ENCODE measurements around the gene KRT74. TPM values are rescaled to one million over a fixed set of nuclear protein-coding genes. Genes with fewer than 3 reads are reported as not detected.

The KRT74 gene
- total RNA-seq, 1 donor from 2014 or later, result not detected

DNA sequence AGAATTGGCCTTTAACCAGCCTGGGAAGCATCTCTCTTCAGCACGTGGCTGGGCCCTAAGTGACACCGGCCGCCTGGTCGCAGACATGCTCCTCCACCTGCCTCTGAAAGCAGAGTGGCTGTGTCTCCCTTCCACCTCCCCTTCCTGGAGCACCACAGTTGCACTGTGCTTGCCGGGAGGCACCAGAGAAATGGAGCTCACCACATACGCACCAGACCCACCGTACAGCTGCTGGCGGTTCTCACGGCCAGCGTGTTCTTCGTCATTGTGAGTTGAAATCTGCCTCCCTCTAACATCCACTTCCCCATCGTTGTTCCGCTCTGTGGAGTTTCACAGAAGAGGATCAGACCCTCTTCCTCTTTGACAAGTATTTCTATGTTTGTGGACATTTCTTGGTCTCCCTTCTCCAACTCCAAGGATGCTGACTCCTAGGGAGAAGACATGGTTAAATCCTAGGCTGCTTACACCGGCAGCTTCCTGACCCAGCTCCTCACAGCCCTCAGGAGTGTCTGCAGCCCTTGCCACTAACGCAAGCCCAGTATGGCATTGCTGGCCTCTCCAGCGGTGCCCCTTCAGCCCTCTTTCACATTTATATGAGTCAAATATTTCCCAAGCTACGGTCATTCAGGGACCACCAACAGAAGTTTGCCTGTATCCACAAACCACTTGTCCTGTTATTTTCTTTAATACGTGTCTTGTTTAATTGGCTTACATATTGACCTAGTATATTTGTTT lies 41.9 kb downstream of the KRT74 start:
- no peaks in the 10 kb centered on the region for H3K9me3 Mint-ChIP-seq
- H3K36me3 Mint-ChIP-seq, result no peaks in the 10 kb centered on the region
- no peak for DNase-seq (ENCODE audit: extremely low spot score, unreplicated experiment)
- H3K4me1 Mint-ChIP-seq (ENCODE audit: unreplicated experiment), result no peaks in the 10 kb centered on the region
- H3K27ac Mint-ChIP-seq, result no peak overlapping the region
- no peaks in the 10 kb centered on the region for H3K27me3 Mint-ChIP-seq
- TF ChIP-seq, protein P1, sequence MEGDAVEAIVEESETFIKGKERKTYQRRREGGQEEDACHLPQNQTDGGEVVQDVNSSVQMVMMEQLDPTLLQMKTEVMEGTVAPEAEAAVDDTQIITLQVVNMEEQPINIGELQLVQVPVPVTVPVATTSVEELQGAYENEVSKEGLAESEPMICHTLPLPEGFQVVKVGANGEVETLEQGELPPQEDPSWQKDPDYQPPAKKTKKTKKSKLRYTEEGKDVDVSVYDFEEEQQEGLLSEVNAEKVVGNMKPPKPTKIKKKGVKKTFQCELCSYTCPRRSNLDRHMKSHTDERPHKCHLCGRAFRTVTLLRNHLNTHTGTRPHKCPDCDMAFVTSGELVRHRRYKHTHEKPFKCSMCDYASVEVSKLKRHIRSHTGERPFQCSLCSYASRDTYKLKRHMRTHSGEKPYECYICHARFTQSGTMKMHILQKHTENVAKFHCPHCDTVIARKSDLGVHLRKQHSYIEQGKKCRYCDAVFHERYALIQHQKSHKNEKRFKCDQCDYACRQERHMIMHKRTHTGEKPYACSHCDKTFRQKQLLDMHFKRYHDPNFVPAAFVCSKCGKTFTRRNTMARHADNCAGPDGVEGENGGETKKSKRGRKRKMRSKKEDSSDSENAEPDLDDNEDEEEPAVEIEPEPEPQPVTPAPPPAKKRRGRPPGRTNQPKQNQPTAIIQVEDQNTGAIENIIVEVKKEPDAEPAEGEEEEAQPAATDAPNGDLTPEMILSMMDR (conservative IDR thresholded peaks at IDR 0.05), result no peak
- H3K4me3 Mint-ChIP-seq, result no peak overlapping the region

DNA sequence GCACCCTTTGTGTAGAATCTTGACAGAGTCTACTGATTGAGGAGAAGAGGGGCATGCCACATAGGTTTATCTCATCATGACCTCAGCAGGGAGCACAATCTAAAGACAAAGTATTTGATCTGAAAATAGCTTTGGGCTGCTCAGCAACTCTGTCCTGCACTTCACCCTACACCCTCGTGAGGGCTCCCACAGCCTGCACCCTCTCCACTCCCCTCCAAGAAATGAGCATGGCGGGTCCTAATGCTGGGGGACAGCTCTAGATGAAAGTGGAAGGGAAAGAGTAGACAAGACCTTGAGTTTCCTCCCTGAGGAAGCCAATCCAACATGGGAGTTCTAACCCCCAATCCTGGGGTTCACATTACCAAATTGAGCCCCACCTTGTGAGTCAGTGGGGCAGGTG lies 42.7 kb downstream of the KRT74 start:
- Mint-ChIP-seq H3K4me1 (ENCODE audit: unreplicated experiment) (no peaks in the 10 kb centered on the region), H3K9me3 (no peaks in the 10 kb centered on the region), H3K4me3 (no peak overlapping the region), H3K27me3 (no peaks in the 10 kb centered on the region), H3K27ac (no peak overlapping the region), H3K36me3 (no peaks in the 10 kb centered on the region)
- TF ChIP-seq, protein P1 (conservative IDR thresholded peaks at IDR 0.05), result no peak
- DNase-seq (ENCODE audit: extremely low spot score, unreplicated experiment), result no peak

DNA sequence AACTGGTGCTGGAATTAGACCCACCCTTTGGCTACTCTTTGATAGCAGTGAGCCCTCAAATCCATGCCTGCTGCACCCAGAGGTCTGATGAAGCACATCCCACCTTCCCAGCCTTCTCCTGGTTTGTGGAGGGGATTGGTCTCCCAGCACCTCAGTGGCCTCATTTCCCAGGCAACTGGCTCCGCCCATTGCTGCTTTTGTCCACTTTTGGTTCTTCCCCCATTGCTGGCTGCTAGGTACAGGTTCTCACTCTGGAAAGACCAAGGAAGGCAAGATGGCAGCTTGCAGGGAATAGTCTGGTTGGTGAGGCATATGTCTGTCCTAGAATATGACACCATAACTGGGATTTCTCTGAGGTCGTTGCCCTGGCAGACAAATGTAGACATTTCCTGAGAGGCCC lies 43.3 kb downstream of the KRT74 start:
- TF ChIP-seq, protein P1 (conservative IDR thresholded peaks at IDR 0.05), result no peak
- Mint-ChIP-seq H3K27ac (no peak overlapping the region), H3K4me3 (no peak overlapping the region), H3K27me3 (no peaks in the 10 kb centered on the region), H3K9me3 (no peaks in the 10 kb centered on the region), H3K4me1 (ENCODE audit: unreplicated experiment) (no peaks in the 10 kb centered on the region), H3K36me3 (no peaks in the 10 kb centered on the region)
- DNase-seq (ENCODE audit: extremely low spot score, unreplicated experiment), result no peak

DNA sequence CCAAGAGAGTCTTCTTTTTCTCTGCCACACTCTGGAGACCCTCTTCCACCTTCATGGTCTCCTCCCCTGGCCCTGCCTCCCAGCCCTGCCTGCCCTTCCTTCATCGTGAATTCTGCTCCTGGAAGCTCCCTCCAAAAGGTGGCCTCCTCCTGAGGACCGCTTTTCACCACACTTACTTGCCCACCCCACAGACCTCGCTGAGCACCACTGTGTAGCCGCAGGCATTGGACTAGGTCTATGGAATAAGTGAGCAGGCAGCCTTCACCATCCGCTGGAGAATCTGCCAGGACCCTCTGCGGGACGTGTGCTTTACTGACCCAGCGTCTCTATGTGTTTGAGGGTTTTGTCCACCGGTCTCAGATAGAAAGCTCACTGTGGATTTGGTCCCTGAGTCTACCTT lies 43.8 kb downstream of the KRT74 start:
- H3K27me3 Mint-ChIP-seq, result no peaks in the 10 kb centered on the region
- no peak for DNase-seq (ENCODE audit: extremely low spot score, unreplicated experiment)
- H3K4me1 Mint-ChIP-seq (ENCODE audit: unreplicated experiment), result no peaks in the 10 kb centered on the region
- no peak overlapping the region for H3K4me3 Mint-ChIP-seq
- H3K27ac Mint-ChIP-seq, result no peak overlapping the region
- no peaks in the 10 kb centered on the region for H3K9me3 Mint-ChIP-seq
- TF ChIP-seq, protein P1 (conservative IDR thresholded peaks at IDR 0.05), result no peak
- H3K36me3 Mint-ChIP-seq, result no peaks in the 10 kb centered on the region

DNA sequence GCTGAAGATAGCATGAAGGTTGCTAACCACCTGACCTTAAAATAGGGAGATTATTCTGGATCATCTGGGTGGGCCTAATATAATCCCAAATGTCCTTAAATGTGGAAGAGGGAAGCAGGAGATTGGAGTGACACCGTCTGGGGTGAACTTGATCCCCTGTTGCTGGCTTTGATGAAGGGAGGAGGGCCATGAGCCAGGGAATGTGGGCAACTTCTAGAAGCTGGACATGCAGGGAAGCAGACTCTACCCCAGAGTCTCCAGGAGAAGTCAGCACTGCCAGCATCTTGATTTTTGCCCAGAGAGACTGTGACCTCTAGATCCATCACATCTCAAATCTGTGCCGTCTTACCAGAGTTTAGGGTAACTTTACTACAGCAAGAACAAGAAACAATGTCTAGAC lies 44.2 kb downstream of the KRT74 start:
- TF ChIP-seq, protein P1 (conservative IDR thresholded peaks at IDR 0.05), result no peak
- no peaks in the 10 kb centered on the region for H3K4me1 Mint-ChIP-seq (ENCODE audit: unreplicated experiment)
- H3K36me3 Mint-ChIP-seq, result no peaks in the 10 kb centered on the region
- H3K27ac Mint-ChIP-seq, result no peak overlapping the region
- no peak for DNase-seq (ENCODE audit: extremely low spot score, unreplicated experiment)
- no peaks in the 10 kb centered on the region for H3K27me3 Mint-ChIP-seq
- H3K9me3 Mint-ChIP-seq, result no peaks in the 10 kb centered on the region
- H3K4me3 Mint-ChIP-seq, result no peak overlapping the region

Data from type B pancreatic cell (in vitro differentiated cells).